ENCODE measurements around the gene GBF1. TPM values are rescaled to one million over a fixed set of nuclear protein-coding genes. Genes with fewer than 3 reads are reported as not detected.

The GBF1 gene
- total RNA-seq, 1 donor, result 38.0 TPM

- DNase-seq (ENCODE audit: insufficient read length, low spot score, missing footprints), result no peak
- TF ChIP-seq CTCF (IDR thresholded peaks at IDR 0.05; ENCODE audit: extremely low read depth, low read depth, low read length), result no peak
- peaks cover 3% of the 10 kb centered on the region for H4K20me1 ChIP-seq (ENCODE audit: insufficient read depth, low read length)
- no peak overlapping the region for H3K27ac ChIP-seq (ENCODE audit: low read depth, low read length)
- H3K4me2 ChIP-seq (ENCODE audit: insufficient read depth, low read length), result no peak overlapping the region
- H3K36me3 ChIP-seq (ENCODE audit: insufficient read depth, low read length), result peaks cover 17% of the 10 kb centered on the region
- H3K4me3 ChIP-seq (ENCODE audit: insufficient read depth, low read length), result no peak overlapping the region
- peaks cover 30% of the 10 kb centered on the region for H3K27me3 ChIP-seq (ENCODE audit: insufficient read depth, low read length)
- H3K4me1 ChIP-seq (ENCODE audit: insufficient read depth, low read length), result peaks cover 6% of the 10 kb centered on the region
- no peaks in the 10 kb centered on the region for H3K79me2 ChIP-seq (ENCODE audit: insufficient read depth, low read length)
- no peaks in the 10 kb centered on the region for H3K9me3 ChIP-seq (ENCODE audit: low read depth, low read length)
- no peak overlapping the region for H2AFZ ChIP-seq (ENCODE audit: low read length)
Observed at GRCh38 chr10:102405632-102406031, 160.3 kb downstream of the GBF1 start.

GRCh38 chr10:102406815-102407214, 161.5 kb downstream of the GBF1 start:
- Histone ChIP-seq H4K20me1 (ENCODE audit: insufficient read depth, low read length) (peaks cover 3% of the 10 kb centered on the region), H2AFZ (ENCODE audit: low read length) (no peak overlapping the region), H3K27me3 (ENCODE audit: insufficient read depth, low read length) (peaks cover 42% of the 10 kb centered on the region), H3K9me3 (ENCODE audit: low read depth, low read length) (no peaks in the 10 kb centered on the region), H3K79me2 (ENCODE audit: insufficient read depth, low read length) (no peaks in the 10 kb centered on the region), H3K4me1 (ENCODE audit: insufficient read depth, low read length) (peaks cover 6% of the 10 kb centered on the region), H3K4me3 (ENCODE audit: insufficient read depth, low read length) (no peak overlapping the region), H3K36me3 (ENCODE audit: insufficient read depth, low read length) (peaks cover 5% of the 10 kb centered on the region), H3K27ac (ENCODE audit: low read depth, low read length) (no peak overlapping the region), H3K4me2 (ENCODE audit: insufficient read depth, low read length) (no peak overlapping the region)
- DNase-seq (ENCODE audit: insufficient read length, low spot score, missing footprints), result peak; percentile 72
- no peak for TF ChIP-seq CTCF (IDR thresholded peaks at IDR 0.05; ENCODE audit: extremely low read depth, low read depth, low read length)

GRCh38 chr10:102407425-102408130, 162.2 kb downstream of the GBF1 start:
- peak; percentile 81 for DNase-seq (ENCODE audit: insufficient read length, low spot score, missing footprints)
- peaks cover 3% of the 10 kb centered on the region for H4K20me1 ChIP-seq (ENCODE audit: insufficient read depth, low read length)
- H3K4me2 ChIP-seq (ENCODE audit: insufficient read depth, low read length), result no peak overlapping the region
- H3K27ac ChIP-seq (ENCODE audit: low read depth, low read length), result no peak overlapping the region
- H3K27me3 ChIP-seq (ENCODE audit: insufficient read depth, low read length), result peaks cover 49% of the 10 kb centered on the region
- TF ChIP-seq CTCF (IDR thresholded peaks at IDR 0.05; ENCODE audit: extremely low read depth, low read depth, low read length), result no peak
- no peak overlapping the region for H2AFZ ChIP-seq (ENCODE audit: low read length)
- H3K79me2 ChIP-seq (ENCODE audit: insufficient read depth, low read length), result no peaks in the 10 kb centered on the region
- H3K36me3 ChIP-seq (ENCODE audit: insufficient read depth, low read length), result peaks cover under 1% of the 10 kb centered on the region
- no peaks in the 10 kb centered on the region for H3K9me3 ChIP-seq (ENCODE audit: low read depth, low read length)
- H3K4me1 ChIP-seq (ENCODE audit: insufficient read depth, low read length), result peaks cover 6% of the 10 kb centered on the region
- H3K4me3 ChIP-seq (ENCODE audit: insufficient read depth, low read length), result no peak overlapping the region

- Histone ChIP-seq H4K20me1 (ENCODE audit: insufficient read depth, low read length) (peaks cover 3% of the 10 kb centered on the region), H3K27me3 (ENCODE audit: insufficient read depth, low read length) (peaks cover 56% of the 10 kb centered on the region), H3K27ac (ENCODE audit: low read depth, low read length) (no peak overlapping the region), H3K79me2 (ENCODE audit: insufficient read depth, low read length) (no peaks in the 10 kb centered on the region), H3K36me3 (ENCODE audit: insufficient read depth, low read length) (no peaks in the 10 kb centered on the region), H3K4me3 (ENCODE audit: insufficient read depth, low read length) (peak overlapping the region; percentile 66), H3K9me3 (ENCODE audit: low read depth, low read length) (no peaks in the 10 kb centered on the region), H3K4me1 (ENCODE audit: insufficient read depth, low read length) (peaks cover 8% of the 10 kb centered on the region), H3K4me2 (ENCODE audit: insufficient read depth, low read length) (peak overlapping the region; percentile 61), H2AFZ (ENCODE audit: low read length) (no peak overlapping the region)
- TF ChIP-seq CTCF (IDR thresholded peaks at IDR 0.05; ENCODE audit: extremely low read depth, low read depth, low read length), result no peak
- DNase-seq (ENCODE audit: insufficient read length, low spot score, missing footprints), result peak; percentile 87
Observed at GRCh38 chr10:102408131-102408727, 162.9 kb downstream of the GBF1 start.

All from osteoblast (primary cell).